Hematopoietic multipotent progenitor cell treated with erythropoietin and hydrocortisone succinate and interleukin-3 and kit ligand, for 8 days (in vitro differentiated cells): ENCODE data around the gene ZNF695.
"Not testable (repeated sequence)": the region's sequence is repeated elsewhere in the genome, so short reads cannot be mapped to it uniquely, and the experiment has no call there.

Experiments used
- DNase-seq: peaks from one replicate; pipeline ENCODE4 v3.0.0-alpha.2; 2015

The ZNF695 gene

GRCh38 chr1:247007511-247008405 is at the start of gene ZNF695:
ZNF695 (minus strand) TSS chr1:247008057; CDS start chr1:247007908, 149 bp downstream.
- peak; percentile 95 for DNase-seq

GRCh38 chr1:247056071-247056470 is 48.2 kb upstream of the ZNF695 start:
- no peak for DNase-seq

GRCh38 chr1:247054992-247055415 is 47.1 kb upstream of the ZNF695 start:
- DNase-seq: peak; percentile 57

GRCh38 chr1:247047702-247048101 is 39.8 kb upstream of the ZNF695 start:
- DNase-seq: no peak

GRCh38 chr1:247047260-247047659 is 39.4 kb upstream of the ZNF695 start:
- DNase-seq: no peak

- DNase-seq: no peak
Observed at GRCh38 chr1:247043406-247043805, 35.5 kb upstream of the ZNF695 start.

- DNase-seq: no peak
Observed at GRCh38 chr1:247037511-247038320, 29.9 kb upstream of the ZNF695 start.

GRCh38 chr1:247032306-247032705 is 24.4 kb upstream of the ZNF695 start:
- not testable (repeated sequence) for DNase-seq

- DNase-seq: not testable (repeated sequence)
Observed at GRCh38 chr1:247024658-247025057, 16.8 kb upstream of the ZNF695 start.

GRCh38 chr1:247013391-247013790 is 5.5 kb upstream of the ZNF695 start:
- DNase-seq: no peak

- no peak for DNase-seq
Observed at GRCh38 chr1:247008406-247008799, 546 bp upstream of the ZNF695 start.

GRCh38 chr1:247004081-247004480 is 3.8 kb downstream of the ZNF695 start:
- DNase-seq: not testable (repeated sequence)

GRCh38 chr1:246989901-246990300 is 18.0 kb downstream of the ZNF695 start:
- DNase-seq: no peak

GRCh38 chr1:246988316-246988715 is 19.5 kb downstream of the ZNF695 start:
- DNase-seq: no peak

- DNase-seq: no peak
Observed at GRCh38 chr1:246987083-246987690, 20.7 kb downstream of the ZNF695 start.

GRCh38 chr1:246978785-246979184 is 29.1 kb downstream of the ZNF695 start:
- DNase-seq: no peak

- DNase-seq: no peak
Observed at GRCh38 chr1:246978281-246978680, 29.6 kb downstream of the ZNF695 start.

GRCh38 chr1:246971969-246972368 is 35.9 kb downstream of the ZNF695 start:
- DNase-seq: no peak

GRCh38 chr1:246971090-246971721 is 36.7 kb downstream of the ZNF695 start:
- peak; percentile 55 for DNase-seq

GRCh38 chr1:246969621-246970020 is 38.2 kb downstream of the ZNF695 start:
- no peak for DNase-seq

- DNase-seq: no peak
Observed at GRCh38 chr1:246966502-246966901, 41.4 kb downstream of the ZNF695 start.

- DNase-seq: peak; percentile 80
Observed at GRCh38 chr1:246959944-246960693, 47.7 kb downstream of the ZNF695 start.
